ENCODE results near the gene ADARB2.

- TF ChIP-seq ZNF580 (tag by site-specific recombination; IDR thresholded peaks at IDR 0.05) (no peak), ZBTB8A (tag by site-specific recombination; IDR thresholded peaks at IDR 0.05) (no peak), ZNF391 (tag by site-specific recombination; IDR thresholded peaks at IDR 0.05; ENCODE audit: borderline replicate concordance, low read depth) (no peak)
- TF ChIP-seq, protein P1, sequence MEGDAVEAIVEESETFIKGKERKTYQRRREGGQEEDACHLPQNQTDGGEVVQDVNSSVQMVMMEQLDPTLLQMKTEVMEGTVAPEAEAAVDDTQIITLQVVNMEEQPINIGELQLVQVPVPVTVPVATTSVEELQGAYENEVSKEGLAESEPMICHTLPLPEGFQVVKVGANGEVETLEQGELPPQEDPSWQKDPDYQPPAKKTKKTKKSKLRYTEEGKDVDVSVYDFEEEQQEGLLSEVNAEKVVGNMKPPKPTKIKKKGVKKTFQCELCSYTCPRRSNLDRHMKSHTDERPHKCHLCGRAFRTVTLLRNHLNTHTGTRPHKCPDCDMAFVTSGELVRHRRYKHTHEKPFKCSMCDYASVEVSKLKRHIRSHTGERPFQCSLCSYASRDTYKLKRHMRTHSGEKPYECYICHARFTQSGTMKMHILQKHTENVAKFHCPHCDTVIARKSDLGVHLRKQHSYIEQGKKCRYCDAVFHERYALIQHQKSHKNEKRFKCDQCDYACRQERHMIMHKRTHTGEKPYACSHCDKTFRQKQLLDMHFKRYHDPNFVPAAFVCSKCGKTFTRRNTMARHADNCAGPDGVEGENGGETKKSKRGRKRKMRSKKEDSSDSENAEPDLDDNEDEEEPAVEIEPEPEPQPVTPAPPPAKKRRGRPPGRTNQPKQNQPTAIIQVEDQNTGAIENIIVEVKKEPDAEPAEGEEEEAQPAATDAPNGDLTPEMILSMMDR (tag by site-specific recombination; IDR thresholded peaks at IDR 0.05), result no peak
- TF ChIP-seq, protein P2, sequence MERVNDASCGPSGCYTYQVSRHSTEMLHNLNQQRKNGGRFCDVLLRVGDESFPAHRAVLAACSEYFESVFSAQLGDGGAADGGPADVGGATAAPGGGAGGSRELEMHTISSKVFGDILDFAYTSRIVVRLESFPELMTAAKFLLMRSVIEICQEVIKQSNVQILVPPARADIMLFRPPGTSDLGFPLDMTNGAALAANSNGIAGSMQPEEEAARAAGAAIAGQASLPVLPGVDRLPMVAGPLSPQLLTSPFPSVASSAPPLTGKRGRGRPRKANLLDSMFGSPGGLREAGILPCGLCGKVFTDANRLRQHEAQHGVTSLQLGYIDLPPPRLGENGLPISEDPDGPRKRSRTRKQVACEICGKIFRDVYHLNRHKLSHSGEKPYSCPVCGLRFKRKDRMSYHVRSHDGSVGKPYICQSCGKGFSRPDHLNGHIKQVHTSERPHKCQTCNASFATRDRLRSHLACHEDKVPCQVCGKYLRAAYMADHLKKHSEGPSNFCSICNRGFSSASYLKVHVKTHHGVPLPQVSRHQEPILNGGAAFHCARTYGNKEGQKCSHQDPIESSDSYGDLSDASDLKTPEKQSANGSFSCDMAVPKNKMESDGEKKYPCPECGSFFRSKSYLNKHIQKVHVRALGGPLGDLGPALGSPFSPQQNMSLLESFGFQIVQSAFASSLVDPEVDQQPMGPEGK (tag by site-specific recombination; IDR thresholded peaks at IDR 0.05), result peak; percentile 65
Measured at GRCh38 chr10:1465418-1465911, 271.9 kb downstream of the ADARB2 start.
